Spleen (tissue), 11 donors: ENCODE measurements around the gene VTI1A. TPM values are rescaled to one million over a fixed set of nuclear protein-coding genes. Genes with fewer than 3 reads are reported as not detected.

Experiments used
- DNase-seq: peaks from one replicate; pipeline ENCODE4 v3.0.0-alpha.2; 2020
- H3K27ac ChIP-seq, 8 donors: fragments of 200-600 bp; sonication (generic) in 7 of 8; 1 replicate in 4 of 8; 2 replicates in 4 of 8; pipeline versions ENCODE4 v1.5.0 to v1.8.0; 2016 to 2021; ENCODE audit warnings: inconsistent platforms in 4 of 8, mild to moderate bottlenecking in 4 of 8, moderate library complexity in 1 of 8
- H3K27me3 ChIP-seq, 7 donors: fragments of 200-600 bp; sonication (generic) in 6 of 7; replicated peaks in 1 of 7; 1 replicate in 4 of 7; 2 replicates in 3 of 7; pipeline versions ENCODE4 v1.5.0 to v1.8.0; 2016 to 2021; ENCODE audit warnings: inconsistent platforms in 3 of 7, mild to moderate bottlenecking in 1 of 7
- H3K36me3 ChIP-seq, 6 donors: fragments of 200-600 bp; sonication (generic) in 5 of 6; 1 replicate in 4 of 6; 2 replicates in 2 of 6; pipeline versions ENCODE4 v1.5.0 to v1.8.0; 2016 to 2021; ENCODE audit warnings: inconsistent platforms in 2 of 6
- H3K4me1 ChIP-seq, 6 donors: fragments of 200-600 bp; sonication (generic) in 5 of 6; 1 replicate in 3 of 6; 2 replicates in 3 of 6; pipeline versions ENCODE4 v1.5.0 to v1.8.0; 2016 to 2021; ENCODE audit warnings: inconsistent platforms in 3 of 6
- H3K4me3 ChIP-seq, 8 donors: fragments of 200-600 bp; sonication (generic) in 7 of 8; 1 replicate in 4 of 8; 2 replicates in 4 of 8; pipeline versions ENCODE4 v1.5.0 to v1.8.0; 2016 to 2021; ENCODE audit warnings: inconsistent platforms in 4 of 8, mild to moderate bottlenecking in 4 of 8, moderate library complexity in 2 of 8
- H3K9me3 ChIP-seq, 8 donors: fragments of 200-600 bp; sonication (generic) in 7 of 8; 1 replicate in 4 of 8; 2 replicates in 4 of 8; pipeline versions ENCODE4 v1.5.0 to v1.8.0; 2016 to 2021; ENCODE audit warnings: inconsistent platforms in 4 of 8
- CTCF ChIP-seq, 11 experiments: fragments of 200-600 bp in 7 of 11; fragments of 450-650 bp in 4 of 11; sonication (generic) in 4 of 11; IDR thresholded peaks in 8 of 11; conservative IDR thresholded peaks in 3 of 11; 1 replicate in 7 of 11; 2 replicates in 4 of 11; pipeline versions ENCODE4 v1.4.0 to v1.8.0; 2016 to 2021; ENCODE audit warnings: antibody characterized with exemption in 11 of 11, inconsistent platforms in 4 of 11, mild to moderate bottlenecking in 1 of 11
- POLR2A ChIP-seq, 3 donors: fragments of 450-650 bp; IDR thresholded peaks; one replicate each; pipeline ENCODE4 v1.5.1; 2017; ENCODE audit warnings: antibody characterized with exemption in 3 of 3, mild to moderate bottlenecking in 1 of 3
- POLR2AphosphoS5 ChIP-seq, 3 donors: sonication (generic); formaldehyde crosslinking; IDR thresholded peaks; one replicate each; pipeline ENCODE4 v1.5.1; 2017; ENCODE audit warnings: antibody characterized with exemption in 3 of 3
- WGBS, 5 donors: extraction: QIAGEN DNeasy Blood & Tissue Kit in 3 of 5; methylation state at CpG; one replicate each; pipeline versions ENCODE4 v1.1.5 to v1.1.7; 2013 to 2018; 5-methylcytosine and 5-hydroxymethylcytosine counted together
- intact Hi-C: fragments of 100-400 bp; cut with DNase I; formaldehyde crosslinking; loops from one replicate; pipeline ENCODE4 v1.15.0; 2023; ENCODE audit warnings: low total_unique reads
- polyA plus RNA-seq, 3 donors: library from polyadenylated mRNA; stranded (reverse); fragments of 200-250 nt; gene quantifications; one replicate each; pipeline ENCODE4 v1.2.1, GENCODE V29; 2013
- total RNA-seq, 7 donors: library from RNA; depleted of rRNA in 3 of 7; stranded (reverse); fragments of >200 nt in 3 of 7; fragmentation: NEBNext Ultra II Directional in 4 of 7; extraction: Animal tissue kit (Norgen Biotek cat#: 25700) in 4 of 7; gene quantifications; one replicate each; pipeline versions ENCODE4 v1.1.0 to v1.2.1, GENCODE V29; 2016 to 2021
- donor health status: healthy with polysubstance abuse.
- donor health status: DM: no; HTN: no; CAD: no; lungs with moderate emphysema.
- donor health status: DM: no; HTN: no; CAD: no.
- donor health status: Bipolar disorder and iron deficiency.
- donor health status: healthy.
- donor health status: DM: no; HTN: no; CAD: no.
- donor health status: DM: yes; HTN: yes; CAD: no.

The VTI1A gene
- total and polyA plus RNA-seq, 10 donors = 7.8 to 129 (median 56.2) TPM

- peaks cover 0 to 24% (median 3%) of the 10 kb centered on the region in 6 donors for H3K4me1 ChIP-seq
- 77 to 92% (median 82%) methylated on average over 13 of the region's 13 CpGs for WGBS, 5 donors
- DNase-seq = no peak
- no peaks in the 10 kb centered on the region for H3K9me3 ChIP-seq
- no peaks in the 10 kb centered on the region for H3K27me3 ChIP-seq
- H3K27ac ChIP-seq = no peak overlapping the region
- intact Hi-C loops = no loop called here
- peaks cover 0 to 49% (median 0%) of the 10 kb centered on the region in 6 donors for H3K36me3 ChIP-seq
- no peak overlapping the region for H3K4me3 ChIP-seq
- TF ChIP-seq POLR2A (IDR thresholded peaks at IDR 0.05) (no peak), POLR2AphosphoS5 (IDR thresholded peaks at IDR 0.05) (no peak), CTCF (IDR thresholded peaks at IDR 0.05 in 8 of 11, conservative IDR thresholded peaks at IDR 0.05 in 3 of 11) (no peak)
Measured at GRCh38 chr10:112816891-112817290, 369.9 kb downstream of the VTI1A start.

GRCh38 chr10:112817981-112818777 lies 371.2 kb downstream of the VTI1A start:
- no peaks in the 10 kb centered on the region for H3K27me3 ChIP-seq
- intact Hi-C loops = no loop called here
- peaks cover 0 to 49% (median 0%) of the 10 kb centered on the region in 6 donors for H3K36me3 ChIP-seq
- 92 to 95% (median 94%) methylated on average over 14 of the region's 14 CpGs for WGBS, 5 donors
- peaks cover 0 to 17% (median 0%) of the 10 kb centered on the region in 6 donors for H3K4me1 ChIP-seq
- no peak overlapping the region for H3K27ac ChIP-seq
- no peaks in the 10 kb centered on the region for H3K9me3 ChIP-seq
- H3K4me3 ChIP-seq = no peak overlapping the region
- no peak for TF ChIP-seq POLR2A (IDR thresholded peaks at IDR 0.05)
- TF ChIP-seq POLR2AphosphoS5 (IDR thresholded peaks at IDR 0.05) = no peak
- no peak for TF ChIP-seq CTCF (IDR thresholded peaks at IDR 0.05 in 8 of 11, conservative IDR thresholded peaks at IDR 0.05 in 3 of 11)
- no peak for DNase-seq

- no peak for TF ChIP-seq CTCF (IDR thresholded peaks at IDR 0.05 in 8 of 11, conservative IDR thresholded peaks at IDR 0.05 in 3 of 11)
- no peak for TF ChIP-seq POLR2A (IDR thresholded peaks at IDR 0.05)
- TF ChIP-seq POLR2AphosphoS5 (IDR thresholded peaks at IDR 0.05) = no peak
- Histone ChIP-seq H3K4me3 (no peak overlapping the region), H3K36me3 (peaks cover 0 to 56% (median 0%) of the 10 kb centered on the region in 6 donors), H3K9me3 (no peaks in the 10 kb centered on the region), H3K27ac (no peak overlapping the region), H3K27me3 (no peaks in the 10 kb centered on the region), H3K4me1 (peaks cover 0 to 15% (median 0%) of the 10 kb centered on the region in 6 donors)
- intact Hi-C loops = no loop called here
- 66 to 85% (median 74%) methylated on average over 7 of the region's 7 CpGs for WGBS, 5 donors
- DNase-seq = no peak
Measured at GRCh38 chr10:112819231-112819630, 372.2 kb downstream of the VTI1A start.

GRCh38 chr10:112820320-112820719 lies 373.3 kb downstream of the VTI1A start:
- 86 to 100% (median 92%) methylated on average over 1 of the region's 1 CpG for WGBS, 5 donors
- intact Hi-C loops = no loop called here
- Histone ChIP-seq H3K4me3 (no peak overlapping the region), H3K4me1 (peaks cover 0 to 9% (median 0%) of the 10 kb centered on the region in 6 donors), H3K27ac (no peak overlapping the region), H3K36me3 (peaks cover 0 to 49% (median 0%) of the 10 kb centered on the region in 6 donors), H3K27me3 (no peaks in the 10 kb centered on the region), H3K9me3 (no peaks in the 10 kb centered on the region)
- DNase-seq = no peak
- TF ChIP-seq POLR2A (IDR thresholded peaks at IDR 0.05) (no peak), POLR2AphosphoS5 (IDR thresholded peaks at IDR 0.05) (no peak), CTCF (IDR thresholded peaks at IDR 0.05 in 8 of 11, conservative IDR thresholded peaks at IDR 0.05 in 3 of 11) (no peak)
